Neural progenitor cell (in vitro differentiated cells): ENCODE measurements around the gene NEUROG3.

Experiments
- CTCF ChIP-seq: fragments of 200-600 bp; sonication (generic); IDR thresholded peaks from 2 replicates; pipeline ENCODE4 v1.5.1; 2017; ENCODE audit warnings: antibody characterized with exemption, mild to moderate bottlenecking
- EZH2 ChIP-seq: fragments of 200-600 bp; sonication (generic); IDR thresholded peaks from 2 replicates; pipeline ENCODE4 v1.6.1; 2017; ENCODE audit warnings: antibody characterized with exemption, mild to moderate bottlenecking, moderate library complexity
- EZH2phosphoT487 ChIP-seq: fragments of 200-600 bp; sonication (generic); IDR thresholded peaks from 2 replicates; pipeline ENCODE4 v1.6.1; 2017; ENCODE audit warnings: antibody characterized with exemption

GRCh38 chr10:69558559-69558958 is 14.7 kb downstream of the NEUROG3 start:
- TF ChIP-seq CTCF: no peak
- no peak for TF ChIP-seq EZH2
- no peak for TF ChIP-seq EZH2phosphoT487
